Liver (tissue), 3 donors: ENCODE results near the gene SNX19.

Experiments
- FOXA2 ChIP-seq: IDR thresholded peaks from 2 replicates; pipeline ENCODE4 v1.6.1; 2016; ENCODE audit warnings: antibody characterized with exemption
- GABPA ChIP-seq, 2 donors: IDR thresholded peaks in 1 of 2; conservative IDR thresholded peaks in 1 of 2; 2 replicates each; pipeline ENCODE4 v1.6.1; 2016; ENCODE audit warnings: antibody characterized with exemption in 2 of 2, mild to moderate bottlenecking in 1 of 2, moderate library complexity in 1 of 2
- TF ChIP-seq, protein P1 (sequence below): fragments of 150-350 bp; IDR thresholded peaks from 2 replicates; pipeline ENCODE4 v1.5.1; 2017; ENCODE audit warnings: improper control_type of control experiment, low read depth, low read length; ENCODE audit not compliant: missing input control
- donor health status: healthy.
- donor health status: healthy.

DNA sequence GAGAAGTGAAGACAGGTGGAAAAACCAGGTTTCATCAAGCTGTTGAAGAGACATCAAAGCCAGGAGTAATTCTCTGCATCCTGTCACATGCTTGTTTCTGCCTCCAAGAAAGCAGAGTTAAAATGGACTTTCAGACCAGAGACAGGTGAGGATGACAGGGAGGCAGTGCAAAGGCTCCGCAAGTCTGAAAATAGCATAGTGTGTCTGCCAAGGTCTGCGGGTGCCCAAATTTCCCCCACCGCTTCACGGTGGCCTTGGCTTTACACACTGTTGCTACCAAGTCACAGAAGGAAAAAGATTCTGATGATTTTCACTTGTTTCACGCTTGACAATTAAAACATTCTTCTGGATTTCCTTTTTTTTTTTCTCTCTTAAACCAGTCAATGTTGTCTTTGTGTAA is 44.2 kb downstream of the SNX19 start:
- TF ChIP-seq, protein P1, sequence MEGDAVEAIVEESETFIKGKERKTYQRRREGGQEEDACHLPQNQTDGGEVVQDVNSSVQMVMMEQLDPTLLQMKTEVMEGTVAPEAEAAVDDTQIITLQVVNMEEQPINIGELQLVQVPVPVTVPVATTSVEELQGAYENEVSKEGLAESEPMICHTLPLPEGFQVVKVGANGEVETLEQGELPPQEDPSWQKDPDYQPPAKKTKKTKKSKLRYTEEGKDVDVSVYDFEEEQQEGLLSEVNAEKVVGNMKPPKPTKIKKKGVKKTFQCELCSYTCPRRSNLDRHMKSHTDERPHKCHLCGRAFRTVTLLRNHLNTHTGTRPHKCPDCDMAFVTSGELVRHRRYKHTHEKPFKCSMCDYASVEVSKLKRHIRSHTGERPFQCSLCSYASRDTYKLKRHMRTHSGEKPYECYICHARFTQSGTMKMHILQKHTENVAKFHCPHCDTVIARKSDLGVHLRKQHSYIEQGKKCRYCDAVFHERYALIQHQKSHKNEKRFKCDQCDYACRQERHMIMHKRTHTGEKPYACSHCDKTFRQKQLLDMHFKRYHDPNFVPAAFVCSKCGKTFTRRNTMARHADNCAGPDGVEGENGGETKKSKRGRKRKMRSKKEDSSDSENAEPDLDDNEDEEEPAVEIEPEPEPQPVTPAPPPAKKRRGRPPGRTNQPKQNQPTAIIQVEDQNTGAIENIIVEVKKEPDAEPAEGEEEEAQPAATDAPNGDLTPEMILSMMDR, result no peak
- TF ChIP-seq GABPA (IDR thresholded peaks at IDR 0.05 in 1 of 2, conservative IDR thresholded peaks at IDR 0.05 in 1 of 2) (no peak), FOXA2 (no peak)
